OCI-LY3 (cell line): ENCODE data around the gene TBCA.

Experiments used
- H2AFZ ChIP-seq: fragments of 200-600, 300-600 bp; shearing (Covaris generic); 2 replicates; pipeline ENCODE4 v1.6.0; 2014; ENCODE audit warnings: antibody characterized with exemption, low read depth, low read length
- H3K27ac ChIP-seq: fragments of 200-600, 300-600 bp; sonication (generic); 2 replicates; pipeline ENCODE4 v1.5.1; 2014; ENCODE audit warnings: mild to moderate bottlenecking, low read length, moderate library complexity, mixed read lengths
- H3K27me3 ChIP-seq: fragments of 200-600, 300-600 bp; sonication (generic); 2 replicates; pipeline ENCODE4 v1.6.1; 2014; ENCODE audit warnings: low read depth, low read length, mixed read lengths
- H3K36me3 ChIP-seq: fragments of 200-600, 300-600 bp; sonication (generic); replicated peaks from 2 replicates; pipeline ENCODE3; 2014; ENCODE audit warnings: low read depth, low read length, mixed read lengths
- H3K4me1 ChIP-seq: fragments of 300-600, 200-600 bp; sonication (generic); 2 replicates; pipeline ENCODE4 v1.6.1; 2014; ENCODE audit warnings: low read length, mixed read lengths
- H3K4me2 ChIP-seq: fragments of 200-600, 300-600 bp; sonication (generic); 2 replicates; pipeline ENCODE4 v1.6.1; 2014; ENCODE audit warnings: low read length, mixed read lengths
- H3K4me3 ChIP-seq: fragments of 300-600, 200-600 bp; sonication (generic); 2 replicates; pipeline ENCODE4 v1.5.1; 2014; ENCODE audit warnings: antibody characterized with exemption, mild to moderate bottlenecking, low read length, moderate library complexity
- H3K79me2 ChIP-seq: fragments of 300-600, 200-600 bp; shearing (Covaris generic); 2 replicates; pipeline ENCODE4 v1.6.1; 2014; ENCODE audit warnings: mild to moderate bottlenecking, low read length, mixed read lengths
- H3K9ac ChIP-seq: fragments of 300-600, 200-600 bp; shearing (Covaris generic); 2 replicates; pipeline ENCODE4 v1.6.0; 2014; ENCODE audit warnings: mild to moderate bottlenecking, low read length, moderate library complexity
- H3K9me3 ChIP-seq: fragments of 200-600, 300-600 bp; shearing (Covaris generic); 2 replicates; pipeline ENCODE4 v1.6.1; 2014; ENCODE audit warnings: low read length, mixed read lengths; ENCODE audit not compliant: insufficient read depth
- H4K20me1 ChIP-seq: fragments of 200-600, 300-600 bp; sonication (generic); 2 replicates; pipeline ENCODE4 v1.6.1; 2016; ENCODE audit warnings: low read length, mixed read lengths; ENCODE audit not compliant: insufficient read depth
- EZH2phosphoT487 ChIP-seq: fragments of 200-600 bp; shearing (Covaris generic); IDR thresholded peaks from 2 replicates; pipeline ENCODE4 v1.6.1; 2018; ENCODE audit warnings: antibody characterized with exemption, mixed run types, low read depth
- TF ChIP-seq, protein P1 (sequence below): fragments of 200-600, 300-600 bp; sonication (generic); IDR thresholded peaks from 2 replicates; pipeline ENCODE4 v1.5.1; 2014; ENCODE audit warnings: antibody characterized with exemption, low read length, low read depth

Gene TBCA

GRCh38 chr5:77649776-77650175 lies 126.4 kb downstream of the TBCA start:
- Histone ChIP-seq H2AFZ (no peak overlapping the region), H3K9me3 (no peaks in the 10 kb centered on the region), H3K36me3 (no peaks in the 10 kb centered on the region), H3K4me3 (no peak overlapping the region), H3K27ac (no peak overlapping the region), H3K4me2 (no peak overlapping the region), H3K9ac (no peak overlapping the region), H3K4me1 (no peaks in the 10 kb centered on the region), H3K27me3 (no peaks in the 10 kb centered on the region), H3K79me2 (no peaks in the 10 kb centered on the region), H4K20me1 (no peaks in the 10 kb centered on the region)
- TF ChIP-seq, protein P1, sequence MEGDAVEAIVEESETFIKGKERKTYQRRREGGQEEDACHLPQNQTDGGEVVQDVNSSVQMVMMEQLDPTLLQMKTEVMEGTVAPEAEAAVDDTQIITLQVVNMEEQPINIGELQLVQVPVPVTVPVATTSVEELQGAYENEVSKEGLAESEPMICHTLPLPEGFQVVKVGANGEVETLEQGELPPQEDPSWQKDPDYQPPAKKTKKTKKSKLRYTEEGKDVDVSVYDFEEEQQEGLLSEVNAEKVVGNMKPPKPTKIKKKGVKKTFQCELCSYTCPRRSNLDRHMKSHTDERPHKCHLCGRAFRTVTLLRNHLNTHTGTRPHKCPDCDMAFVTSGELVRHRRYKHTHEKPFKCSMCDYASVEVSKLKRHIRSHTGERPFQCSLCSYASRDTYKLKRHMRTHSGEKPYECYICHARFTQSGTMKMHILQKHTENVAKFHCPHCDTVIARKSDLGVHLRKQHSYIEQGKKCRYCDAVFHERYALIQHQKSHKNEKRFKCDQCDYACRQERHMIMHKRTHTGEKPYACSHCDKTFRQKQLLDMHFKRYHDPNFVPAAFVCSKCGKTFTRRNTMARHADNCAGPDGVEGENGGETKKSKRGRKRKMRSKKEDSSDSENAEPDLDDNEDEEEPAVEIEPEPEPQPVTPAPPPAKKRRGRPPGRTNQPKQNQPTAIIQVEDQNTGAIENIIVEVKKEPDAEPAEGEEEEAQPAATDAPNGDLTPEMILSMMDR = no peak
- no peak for TF ChIP-seq EZH2phosphoT487

DNA sequence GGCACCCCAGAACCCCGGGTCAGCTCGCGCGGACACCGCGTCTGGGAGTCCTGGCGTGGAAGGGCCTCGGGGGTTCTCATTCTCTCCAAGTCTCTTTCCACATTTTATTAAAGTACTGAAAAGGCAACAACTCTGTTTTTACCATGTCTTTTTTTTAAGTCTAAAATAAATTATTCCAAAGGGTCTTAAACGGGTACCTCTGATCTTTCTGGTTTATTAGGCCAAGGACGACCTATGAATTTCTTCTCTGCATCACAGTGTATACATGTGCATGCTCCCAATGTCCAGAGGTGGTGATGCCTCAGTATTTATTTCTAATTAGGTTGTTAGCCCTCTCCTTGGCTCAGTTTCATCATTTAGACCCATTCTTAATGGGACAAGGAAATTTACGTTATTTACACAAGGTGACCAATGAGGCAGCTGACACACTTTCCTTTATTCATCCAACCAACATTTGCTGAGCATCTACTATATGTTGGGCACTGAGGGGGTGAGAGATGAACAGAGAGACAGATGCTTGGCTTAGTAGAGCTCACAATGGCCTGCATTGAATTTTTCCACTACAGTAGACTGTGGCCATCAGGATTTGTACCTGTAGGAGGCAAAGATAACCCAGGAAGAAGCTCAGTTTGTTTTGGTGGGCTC lies 130.0 kb downstream of the TBCA start:
- no peaks in the 10 kb centered on the region for H4K20me1 ChIP-seq
- H3K27ac ChIP-seq = no peak overlapping the region
- peak overlapping the region; percentile 76 for H3K4me2 ChIP-seq
- H3K36me3 ChIP-seq = no peaks in the 10 kb centered on the region
- H3K4me3 ChIP-seq = peak overlapping the region; percentile 95
- H3K27me3 ChIP-seq = peaks cover 5% of the 10 kb centered on the region
- H2AFZ ChIP-seq = peak overlapping the region; percentile 78
- no peaks in the 10 kb centered on the region for H3K9me3 ChIP-seq
- peak overlapping the region; percentile 75; the same call in 1 of the 2 replicates for H3K9ac ChIP-seq
- H3K79me2 ChIP-seq = no peaks in the 10 kb centered on the region
- no peaks in the 10 kb centered on the region for H3K4me1 ChIP-seq
- TF ChIP-seq, protein P1 = no peak
- no peak for TF ChIP-seq EZH2phosphoT487

GRCh38 chr5:77645158-77645994 lies 130.8 kb downstream of the TBCA start:
- H4K20me1 ChIP-seq = no peaks in the 10 kb centered on the region
- no peaks in the 10 kb centered on the region for H3K9me3 ChIP-seq
- H3K27ac ChIP-seq = no peak overlapping the region
- peaks cover 5% of the 10 kb centered on the region for H3K27me3 ChIP-seq
- H3K79me2 ChIP-seq = no peaks in the 10 kb centered on the region
- no peaks in the 10 kb centered on the region for H3K36me3 ChIP-seq
- peak overlapping the region; percentile 94 for H2AFZ ChIP-seq
- peak overlapping the region; percentile 95 for H3K4me3 ChIP-seq
- peak overlapping the region; percentile 75 for H3K9ac ChIP-seq
- H3K4me2 ChIP-seq = peak overlapping the region; percentile 92
- no peaks in the 10 kb centered on the region for H3K4me1 ChIP-seq
- no peak for TF ChIP-seq EZH2phosphoT487
- TF ChIP-seq, protein P1 = peak; percentile 25; the same call in 1 of the 2 replicates
